ENCODE data around the gene GLT8D1. TPM values are rescaled to one million over a fixed set of nuclear protein-coding genes. Genes with fewer than 3 reads are reported as not detected.

Gene GLT8D1
- total RNA-seq, 2 experiments from 2014 or later: 37.0 to 46.3 TPM

- no peaks in the 10 kb centered on the region for H3K27me3 Mint-ChIP-seq
- DNase-seq: no peak
- peaks cover 6% of the 10 kb centered on the region for H3K9me3 Mint-ChIP-seq (ENCODE audit: low read depth)
- peaks cover 24% of the 10 kb centered on the region for H3K36me3 Mint-ChIP-seq
- H3K4me3 Mint-ChIP-seq: no peak overlapping the region
- peaks cover 22% of the 10 kb centered on the region for H3K4me1 Mint-ChIP-seq
- H3K27ac Mint-ChIP-seq: no peak overlapping the region
- CTCF ChIA-PET: no interaction called here
- ATAC-seq: no peak
Measured at GRCh38 chr3:52723935-52724334, 18.3 kb upstream of the GLT8D1 start.

GRCh38 chr3:52722491-52722890 is 16.9 kb upstream of the GLT8D1 start:
- Mint-ChIP-seq H3K4me1 (peaks cover 25% of the 10 kb centered on the region), H3K27ac (no peak overlapping the region), H3K36me3 (peaks cover 22% of the 10 kb centered on the region), H3K9me3 (ENCODE audit: low read depth) (peaks cover 2% of the 10 kb centered on the region), H3K27me3 (no peaks in the 10 kb centered on the region), H3K4me3 (no peak overlapping the region)
- CTCF ChIA-PET: no interaction called here
- ATAC-seq: no peak
- DNase-seq: no peak

- peak overlapping the region; percentile 40 for H3K27ac Mint-ChIP-seq
- H3K4me3 Mint-ChIP-seq: no peak overlapping the region
- H3K36me3 Mint-ChIP-seq: peaks cover 19% of the 10 kb centered on the region
- peaks cover 25% of the 10 kb centered on the region for H3K4me1 Mint-ChIP-seq
- peaks cover 2% of the 10 kb centered on the region for H3K9me3 Mint-ChIP-seq (ENCODE audit: low read depth)
- no peaks in the 10 kb centered on the region for H3K27me3 Mint-ChIP-seq
- CTCF ChIA-PET: interaction anchor here (1.0 kb wide), 1 partner anchor 22 kb away, joined by 3 read pairs; no protein-coding TSS in a partner anchor
- DNase-seq: no peak
- no peak for ATAC-seq
Measured at GRCh38 chr3:52721730-52722008, 16.1 kb upstream of the GLT8D1 start.

DNA sequence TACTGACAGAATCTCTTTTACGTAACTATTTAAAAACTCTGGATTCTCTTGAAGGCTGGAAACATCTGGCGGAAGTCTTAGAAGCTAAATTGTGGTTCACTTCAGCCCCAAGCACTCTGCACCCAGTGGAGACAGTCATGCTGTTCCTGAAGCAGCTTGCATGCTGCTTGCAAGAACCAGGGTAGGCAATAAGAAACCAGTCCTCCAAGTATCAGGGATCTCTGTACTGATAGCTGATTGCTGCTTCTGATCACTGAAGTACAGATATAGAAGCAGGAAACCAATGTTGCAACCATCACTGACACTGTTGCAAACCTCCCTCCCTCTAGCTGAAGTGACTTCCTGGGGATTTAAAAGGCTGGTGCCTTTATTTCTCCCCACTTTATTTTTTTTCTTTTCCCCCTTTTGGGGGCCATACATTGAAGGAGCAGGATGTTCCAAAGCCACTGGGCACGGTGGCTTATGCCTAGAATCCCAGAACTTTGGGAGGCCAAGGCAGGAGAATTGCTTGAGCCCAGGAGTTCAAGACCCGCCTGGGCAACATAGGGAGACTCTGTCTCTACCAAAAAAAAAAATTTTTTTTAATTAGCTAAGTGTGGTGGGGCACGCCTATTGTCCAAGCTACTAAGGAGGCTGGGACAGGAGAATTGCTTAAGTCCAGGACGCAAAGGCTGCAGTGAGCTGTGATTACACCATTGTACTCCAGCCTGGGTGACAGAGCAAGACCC is 15.6 kb upstream of the GLT8D1 start:
- CTCF ChIA-PET: interaction anchor here (1.0 to 1.8 kb wide), 4 partner anchors 13 to 174 kb away, joined by 3 to 9 read pairs (median 3); no protein-coding TSS in a partner anchor
- Mint-ChIP-seq H3K27me3 (no peaks in the 10 kb centered on the region), H3K27ac (peak overlapping the region; percentile 74), H3K4me1 (peaks cover 25% of the 10 kb centered on the region), H3K36me3 (peaks cover 19% of the 10 kb centered on the region), H3K4me3 (peak overlapping the region; percentile 14), H3K9me3 (ENCODE audit: low read depth) (peaks cover 2% of the 10 kb centered on the region)
- peak; percentile 58 for DNase-seq
- peak; percentile 82 for ATAC-seq

GRCh38 chr3:52719618-52720017 is 14.0 kb upstream of the GLT8D1 start:
- no peak overlapping the region for H3K27ac Mint-ChIP-seq
- H3K4me3 Mint-ChIP-seq: no peak overlapping the region
- CTCF ChIA-PET: interaction anchor here (1.5 to 1.8 kb wide), 3 partner anchors 12 to 119 kb away, joined by 3 to 9 read pairs (median 3); no protein-coding TSS in a partner anchor
- H3K4me1 Mint-ChIP-seq: peaks cover 25% of the 10 kb centered on the region
- DNase-seq (no peak), ATAC-seq (no peak)
- H3K9me3 Mint-ChIP-seq (ENCODE audit: low read depth): peaks cover 2% of the 10 kb centered on the region
- H3K36me3 Mint-ChIP-seq: peaks cover 16% of the 10 kb centered on the region
- no peaks in the 10 kb centered on the region for H3K27me3 Mint-ChIP-seq

DNA sequence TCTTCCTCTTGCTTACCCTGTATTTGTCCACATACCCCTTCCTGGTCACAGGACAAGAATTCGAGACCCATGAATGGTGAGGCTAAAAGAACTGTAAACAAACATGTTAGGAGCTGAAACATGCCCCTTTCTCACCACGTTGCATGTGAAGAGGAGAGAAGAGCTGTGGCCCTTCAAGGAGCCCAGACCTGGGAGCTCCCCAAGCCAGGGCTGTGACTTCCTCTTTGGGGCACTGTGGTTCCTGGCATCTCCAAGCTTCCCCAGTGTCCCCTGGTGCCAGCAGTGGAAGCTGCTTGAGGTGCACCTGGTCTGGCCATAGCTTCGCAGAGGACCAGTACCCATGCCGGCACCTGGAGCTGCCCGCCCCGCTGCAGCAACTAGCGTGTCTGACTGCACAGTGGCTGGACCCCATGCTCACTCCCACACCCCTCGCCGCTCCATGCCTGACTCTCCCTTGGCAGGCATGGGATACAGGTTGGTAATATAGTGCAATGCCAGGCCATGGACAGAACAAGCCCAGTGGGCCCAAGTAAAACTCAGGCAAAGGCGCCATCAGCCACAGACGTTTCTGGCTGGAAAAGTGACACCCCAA is 10.2 kb upstream of the GLT8D1 start:
- Mint-ChIP-seq H3K36me3 (peaks cover 15% of the 10 kb centered on the region), H3K27ac (no peak overlapping the region), H3K4me3 (no peak overlapping the region), H3K4me1 (peaks cover 13% of the 10 kb centered on the region), H3K9me3 (ENCODE audit: low read depth) (peaks cover 2% of the 10 kb centered on the region), H3K27me3 (no peaks in the 10 kb centered on the region)
- ATAC-seq: no peak
- DNase-seq: no peak
- CTCF ChIA-PET: no interaction called here

- DNase-seq (no peak), ATAC-seq (no peak)
- CTCF ChIA-PET: no interaction called here
- Mint-ChIP-seq H3K9me3 (ENCODE audit: low read depth) (peaks cover under 1% of the 10 kb centered on the region), H3K27ac (no peak overlapping the region), H3K4me3 (no peak overlapping the region), H3K27me3 (no peaks in the 10 kb centered on the region), H3K36me3 (peaks cover 15% of the 10 kb centered on the region), H3K4me1 (peaks cover 5% of the 10 kb centered on the region)
Measured at GRCh38 chr3:52714335-52715302, 9.0 kb upstream of the GLT8D1 start.

DNA sequence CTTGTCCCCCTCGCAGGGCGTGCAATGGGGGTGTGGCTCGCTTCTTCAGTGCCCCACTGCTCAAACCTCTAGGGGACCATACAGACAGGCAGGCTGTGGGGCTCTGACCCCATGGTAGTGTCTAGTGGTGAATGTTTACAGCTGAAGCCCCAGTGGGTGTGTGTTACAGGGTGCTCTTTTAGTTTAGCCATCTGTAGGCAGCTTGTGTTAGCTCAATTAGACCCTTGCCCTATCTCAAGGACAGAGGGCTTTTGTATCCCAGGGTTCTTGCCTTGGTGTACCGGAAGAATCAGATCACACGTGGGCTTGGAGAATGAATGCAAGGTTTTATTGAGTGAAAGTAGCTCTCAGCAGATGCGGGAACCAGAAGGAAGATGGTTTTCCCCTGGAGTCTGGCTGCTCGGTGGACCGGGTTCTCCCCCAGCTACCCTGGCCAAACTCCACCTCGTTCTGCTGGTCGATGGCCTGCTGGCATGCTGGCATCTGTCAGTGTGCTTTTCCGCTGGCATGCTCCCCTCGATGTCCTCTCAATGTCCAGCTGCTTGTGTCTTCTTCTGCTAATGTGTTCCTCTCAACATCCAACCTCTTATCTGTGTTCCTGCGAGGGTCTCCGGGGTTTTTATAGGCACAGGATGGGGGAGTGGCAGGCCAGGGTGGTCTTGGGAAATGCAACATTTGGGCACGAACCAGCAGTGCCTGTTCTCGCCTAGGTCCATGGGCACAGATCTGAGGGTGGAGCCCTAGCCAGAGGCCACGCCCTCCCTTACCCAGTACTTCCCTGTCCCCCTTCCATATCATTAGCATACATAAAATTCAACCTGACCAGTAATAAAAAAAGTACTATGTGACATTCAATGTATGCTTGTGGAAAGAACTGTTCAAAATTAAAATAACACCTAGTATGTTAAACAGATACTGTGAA is 7.0 kb upstream of the GLT8D1 start:
- H3K4me3 Mint-ChIP-seq: no peak overlapping the region
- ATAC-seq (no peak), DNase-seq (no peak)
- peaks cover 11% of the 10 kb centered on the region for H3K36me3 Mint-ChIP-seq
- no peaks in the 10 kb centered on the region for H3K27me3 Mint-ChIP-seq
- CTCF ChIA-PET: no interaction called here
- no peaks in the 10 kb centered on the region for H3K9me3 Mint-ChIP-seq (ENCODE audit: low read depth)
- H3K27ac Mint-ChIP-seq: peak overlapping the region; percentile 35
- peaks cover 11% of the 10 kb centered on the region for H3K4me1 Mint-ChIP-seq

DNA sequence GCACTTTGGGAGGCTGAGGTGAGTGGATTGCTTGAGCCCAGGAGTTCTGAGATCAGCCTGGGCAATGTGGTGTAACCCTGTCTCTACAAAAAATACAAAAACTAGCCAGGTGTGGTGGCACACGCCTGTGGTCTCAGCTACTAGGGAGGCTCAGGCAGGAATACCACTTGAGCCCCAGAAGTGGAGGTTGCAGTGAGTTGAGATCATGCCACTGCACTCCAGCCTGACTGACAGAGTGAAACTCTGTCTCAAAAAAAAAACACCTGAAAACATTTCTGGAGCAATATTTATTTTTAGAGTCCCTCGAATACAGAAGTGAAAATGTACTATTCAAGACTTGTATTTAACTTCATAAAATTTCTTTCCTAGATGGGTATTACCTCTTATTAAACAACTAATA is 4.9 kb upstream of the GLT8D1 start:
- Mint-ChIP-seq H3K27ac (no peak overlapping the region), H3K36me3 (peaks cover 12% of the 10 kb centered on the region), H3K4me3 (no peak overlapping the region), H3K4me1 (peaks cover 20% of the 10 kb centered on the region), H3K27me3 (no peaks in the 10 kb centered on the region), H3K9me3 (ENCODE audit: low read depth) (no peaks in the 10 kb centered on the region)
- DNase-seq (no peak), ATAC-seq (no peak)
- CTCF ChIA-PET: no interaction called here

DNA sequence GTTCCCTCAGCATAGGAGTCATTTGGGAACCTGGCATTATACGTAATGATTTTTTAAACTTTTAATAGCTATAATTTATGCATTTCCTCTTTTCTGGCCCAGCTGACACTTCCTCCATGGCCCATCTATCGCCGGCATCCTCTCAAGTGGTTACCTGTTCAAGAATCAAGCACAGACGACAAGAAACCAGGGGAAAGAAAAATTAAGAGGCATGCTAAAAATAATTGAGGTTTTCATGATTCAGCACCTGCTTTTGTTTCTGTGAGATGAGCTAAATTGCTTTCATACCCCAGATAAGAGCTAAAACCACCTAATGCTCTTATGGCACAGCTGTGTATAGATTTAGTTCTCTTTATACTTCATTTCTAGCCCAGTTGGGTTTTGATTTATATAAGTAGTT is 2.0 kb upstream of the GLT8D1 start:
- Mint-ChIP-seq H3K9me3 (ENCODE audit: low read depth) (no peaks in the 10 kb centered on the region), H3K4me1 (peaks cover 34% of the 10 kb centered on the region), H3K27ac (peak overlapping the region; percentile 67), H3K27me3 (no peaks in the 10 kb centered on the region), H3K36me3 (peaks cover 17% of the 10 kb centered on the region), H3K4me3 (peak overlapping the region; percentile 95)
- ATAC-seq (no peak), DNase-seq (no peak)
- CTCF ChIA-PET: interaction anchor here (2.1 kb wide), 1 partner anchor 13 kb away, joined by 9 read pairs; no protein-coding TSS in a partner anchor

DNA sequence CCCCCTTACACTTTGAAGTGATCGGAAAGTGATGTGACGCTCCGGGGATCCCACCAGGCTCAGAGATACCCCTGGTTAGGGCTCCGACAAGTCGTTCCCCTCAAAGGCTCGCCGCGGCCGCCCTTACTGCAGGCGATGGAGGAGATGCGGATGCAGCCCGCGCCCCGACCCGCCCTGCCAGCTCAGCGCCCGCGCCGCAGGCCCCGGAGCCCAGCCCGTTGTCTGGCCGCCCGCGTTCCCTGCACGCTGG is 228 bp downstream of the GLT8D1 start:
- Mint-ChIP-seq H3K9me3 (ENCODE audit: low read depth) (no peaks in the 10 kb centered on the region), H3K36me3 (peaks cover 19% of the 10 kb centered on the region), H3K27me3 (no peaks in the 10 kb centered on the region), H3K4me1 (peaks cover 41% of the 10 kb centered on the region), H3K4me3 (peak overlapping the region; percentile 95), H3K27ac (peak overlapping the region; percentile 91)
- DNase-seq: no peak
- no peak for ATAC-seq
- CTCF ChIA-PET: interaction anchor here (1.0 to 3.4 kb wide), 4 partner anchors 11 to 429 kb away, joined by 3 to 18 read pairs (median 4); no protein-coding TSS in a partner anchor

DNA sequence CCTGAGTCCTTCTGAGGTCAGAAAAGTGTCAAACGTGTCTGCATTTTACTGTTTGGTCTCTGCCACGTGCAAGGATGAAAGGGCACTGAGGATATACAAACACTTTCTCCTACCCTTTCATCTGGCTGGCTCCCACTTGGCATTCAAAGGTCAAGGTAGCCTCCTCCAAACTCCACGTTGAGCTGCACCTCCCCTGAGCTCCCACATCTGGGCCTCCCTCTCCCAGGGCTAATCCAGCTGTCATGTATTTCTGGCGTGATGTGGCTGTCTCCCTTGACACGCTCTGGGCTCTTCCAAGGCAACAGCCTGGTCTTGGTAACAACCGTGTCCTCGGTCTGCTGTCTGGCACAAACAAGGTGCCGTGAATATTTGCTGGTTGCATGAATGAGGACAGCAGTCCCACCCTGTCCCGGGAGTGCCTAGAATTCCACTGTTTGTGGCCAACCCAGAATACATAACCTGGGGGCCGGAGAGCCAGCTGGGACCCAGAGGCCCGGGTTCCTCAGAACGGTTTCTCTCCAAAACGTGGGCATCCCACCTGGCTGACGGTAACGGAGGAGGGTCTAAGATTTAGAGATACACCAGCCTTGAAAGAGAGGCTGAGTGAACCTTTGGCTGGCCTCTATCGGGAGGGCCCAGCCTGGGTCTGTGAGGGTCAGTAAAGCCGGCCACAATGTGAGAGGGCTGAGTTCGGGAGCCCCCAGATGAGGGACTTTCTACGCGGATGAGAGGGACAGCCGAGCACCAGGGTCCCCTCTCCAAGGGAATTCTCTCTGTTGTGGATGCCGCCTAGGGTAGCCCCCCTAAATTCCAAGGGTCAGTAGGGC is 767 bp downstream of the GLT8D1 start:
- H3K9me3 Mint-ChIP-seq (ENCODE audit: low read depth): no peaks in the 10 kb centered on the region
- ATAC-seq (peak; percentile 0), DNase-seq (no peak)
- H3K4me1 Mint-ChIP-seq: peaks cover 41% of the 10 kb centered on the region
- H3K27me3 Mint-ChIP-seq: no peaks in the 10 kb centered on the region
- peak overlapping the region; percentile 95 for H3K4me3 Mint-ChIP-seq
- H3K27ac Mint-ChIP-seq: peak overlapping the region; percentile 91
- CTCF ChIA-PET: interaction anchor here (1.0 to 3.4 kb wide), 5 partner anchors 11 to 430 kb away, joined by 3 to 18 read pairs (median 4); no protein-coding TSS in a partner anchor
- peaks cover 17% of the 10 kb centered on the region for H3K36me3 Mint-ChIP-seq
